Measurements from ENCODE around the gene OTOF. TPM values are rescaled to one million over a fixed set of nuclear protein-coding genes. Genes with fewer than 3 reads are reported as not detected.

Gene OTOF
- total RNA-seq, 1 experiment from 2014 or later: not detected

DNA sequence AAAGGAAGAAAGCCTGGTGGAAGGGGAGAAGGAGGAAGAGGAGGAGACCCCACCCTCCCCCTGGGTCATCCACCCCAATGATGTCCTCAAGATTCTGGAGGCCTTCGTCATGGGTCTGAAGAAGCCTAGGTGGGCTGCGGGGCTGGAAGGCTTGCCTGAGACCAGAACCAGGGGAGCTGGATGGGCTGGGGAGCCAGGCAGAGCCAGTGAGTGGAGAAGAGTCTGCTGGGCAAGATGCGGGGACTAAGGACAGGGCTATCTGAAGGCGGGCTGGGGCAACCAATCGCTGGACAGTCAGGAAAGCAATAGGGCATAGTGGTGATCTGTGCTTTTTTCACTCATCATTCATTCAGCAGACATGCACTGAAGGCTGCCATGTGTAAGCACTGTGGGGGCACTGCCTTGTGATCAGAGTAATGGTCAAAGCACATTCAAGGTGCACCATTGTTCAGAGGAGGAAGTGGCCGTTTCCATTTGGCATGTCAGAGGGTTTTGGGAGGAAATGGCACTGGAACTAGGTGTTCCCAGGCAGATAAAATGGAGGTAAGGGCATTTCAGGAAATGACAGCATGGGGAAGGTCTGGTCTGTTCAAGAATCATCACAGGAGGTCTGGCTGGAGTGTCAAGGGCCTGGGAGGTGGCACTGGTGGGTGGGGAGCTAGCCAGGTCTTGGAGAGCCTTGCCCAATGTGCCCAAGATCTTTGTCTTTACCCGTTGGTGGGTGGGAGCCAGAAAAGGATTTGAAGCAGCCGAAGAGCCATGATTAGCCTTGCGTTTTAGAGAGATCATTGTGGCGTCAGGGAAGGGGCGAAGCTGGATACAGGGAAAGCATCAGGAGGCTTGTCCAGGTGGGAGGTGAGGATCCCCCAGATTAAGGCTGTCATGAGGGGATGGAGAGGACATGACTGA is 24.2 kb downstream of the OTOF start:
- Histone ChIP-seq H3K36me3 (ENCODE audit: low read depth) (no peaks in the 10 kb centered on the region), H3K27ac (no peak overlapping the region), H3K9me3 (ENCODE audit: insufficient read depth, low read depth) (no peaks in the 10 kb centered on the region), H3K4me3 (no peak overlapping the region), H3F3A (ENCODE audit: insufficient read depth, low read depth) (peaks cover 11% of the 10 kb centered on the region; the same call in 1 of the 2 replicates), H3K27me3 (ENCODE audit: insufficient read depth, low read depth) (no peaks in the 10 kb centered on the region), H2AFZ (no peak overlapping the region), H3K9me2 (ENCODE audit: insufficient read depth) (no peaks in the 10 kb centered on the region), H3K4me1 (replicated peaks; ENCODE audit: insufficient read depth) (peaks cover 30% of the 10 kb centered on the region), H3K4me2 (no peak overlapping the region), H3K79me2 (ENCODE audit: low read depth) (no peaks in the 10 kb centered on the region), H4K20me1 (ENCODE audit: insufficient read depth) (no peaks in the 10 kb centered on the region)
- ChIA-PET CTCF (no interaction called here), POLR2A (ENCODE audit: unreplicated experiment) (no interaction called here)
- TF ChIP-seq, protein P1, sequence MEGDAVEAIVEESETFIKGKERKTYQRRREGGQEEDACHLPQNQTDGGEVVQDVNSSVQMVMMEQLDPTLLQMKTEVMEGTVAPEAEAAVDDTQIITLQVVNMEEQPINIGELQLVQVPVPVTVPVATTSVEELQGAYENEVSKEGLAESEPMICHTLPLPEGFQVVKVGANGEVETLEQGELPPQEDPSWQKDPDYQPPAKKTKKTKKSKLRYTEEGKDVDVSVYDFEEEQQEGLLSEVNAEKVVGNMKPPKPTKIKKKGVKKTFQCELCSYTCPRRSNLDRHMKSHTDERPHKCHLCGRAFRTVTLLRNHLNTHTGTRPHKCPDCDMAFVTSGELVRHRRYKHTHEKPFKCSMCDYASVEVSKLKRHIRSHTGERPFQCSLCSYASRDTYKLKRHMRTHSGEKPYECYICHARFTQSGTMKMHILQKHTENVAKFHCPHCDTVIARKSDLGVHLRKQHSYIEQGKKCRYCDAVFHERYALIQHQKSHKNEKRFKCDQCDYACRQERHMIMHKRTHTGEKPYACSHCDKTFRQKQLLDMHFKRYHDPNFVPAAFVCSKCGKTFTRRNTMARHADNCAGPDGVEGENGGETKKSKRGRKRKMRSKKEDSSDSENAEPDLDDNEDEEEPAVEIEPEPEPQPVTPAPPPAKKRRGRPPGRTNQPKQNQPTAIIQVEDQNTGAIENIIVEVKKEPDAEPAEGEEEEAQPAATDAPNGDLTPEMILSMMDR (conservative IDR thresholded peaks at IDR 0.05): no peak
- TF ChIP-seq EZH2 (IDR thresholded peaks at IDR 0.05; ENCODE audit: low read depth): no peak
- intact Hi-C loops (cut with micrococcal nuclease; ENCODE audit: unreplicated experiment): no loop called here
- DNase-seq: no peak
- BruUV-seq (replicated peaks): no TSS peak

DNA sequence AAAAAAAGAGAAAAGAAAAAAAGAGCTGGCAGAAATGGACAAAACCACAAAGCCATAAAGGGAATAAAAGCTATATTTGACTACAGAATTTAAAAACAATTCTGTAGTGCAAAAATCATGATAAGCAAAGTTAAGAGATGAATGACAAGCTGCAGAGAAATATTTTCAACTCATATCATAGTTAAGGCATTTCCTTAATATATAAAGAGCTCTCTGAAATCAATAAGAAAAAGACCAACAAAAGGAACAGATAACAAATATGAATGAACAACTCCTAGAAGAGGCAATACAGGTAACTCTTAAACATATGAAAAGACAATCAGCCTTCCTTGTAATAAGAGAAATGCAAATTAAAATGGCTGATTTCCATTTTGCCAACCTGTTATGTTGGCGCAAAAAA is 26.2 kb downstream of the OTOF start:
- intact Hi-C loops (cut with micrococcal nuclease; ENCODE audit: unreplicated experiment): no loop called here
- no TSS peak for BruUV-seq (replicated peaks)
- CTCF ChIA-PET: no interaction called here

DNA sequence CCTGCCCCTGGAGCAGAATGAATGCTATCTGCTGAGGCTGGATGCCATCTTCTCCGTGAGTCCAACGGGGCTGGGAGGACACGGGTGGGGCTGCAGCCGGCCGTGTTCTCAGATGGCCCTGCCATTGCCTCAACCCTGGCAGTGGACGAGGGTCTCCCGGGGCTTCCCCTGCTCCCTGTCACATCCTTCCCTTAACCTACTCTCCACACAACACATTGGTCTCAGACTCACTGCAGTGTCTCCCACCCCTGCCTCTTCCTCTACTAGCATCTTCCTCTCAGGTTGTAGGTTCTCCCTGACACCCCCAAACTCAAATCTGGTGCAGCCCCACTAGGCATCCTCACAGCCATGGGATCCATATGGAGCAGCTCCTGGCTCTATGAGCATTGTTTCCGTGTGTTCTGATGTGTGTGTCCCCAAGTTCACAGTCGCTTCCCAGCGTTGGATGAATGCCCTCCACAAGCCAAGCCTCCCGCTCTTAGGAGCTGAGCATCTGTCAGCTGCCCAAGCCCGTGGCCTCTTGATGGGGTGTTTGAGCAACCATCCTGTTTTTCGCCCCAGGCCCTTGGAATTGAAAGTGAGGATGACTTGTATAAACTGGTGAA is 27.8 kb downstream of the OTOF start:
- Histone ChIP-seq H3K4me2 (no peak overlapping the region), H3K27me3 (ENCODE audit: insufficient read depth, low read depth) (no peaks in the 10 kb centered on the region), H4K20me1 (ENCODE audit: insufficient read depth) (no peaks in the 10 kb centered on the region), H3K9me3 (ENCODE audit: insufficient read depth, low read depth) (no peaks in the 10 kb centered on the region), H3K4me3 (no peak overlapping the region), H3K79me2 (ENCODE audit: low read depth) (no peaks in the 10 kb centered on the region), H2AFZ (no peak overlapping the region), H3K4me1 (replicated peaks; ENCODE audit: insufficient read depth) (peaks cover 4% of the 10 kb centered on the region), H3K27ac (no peak overlapping the region), H3K9me2 (ENCODE audit: insufficient read depth) (no peaks in the 10 kb centered on the region), H3F3A (ENCODE audit: insufficient read depth, low read depth) (no peaks in the 10 kb centered on the region), H3K36me3 (ENCODE audit: low read depth) (no peaks in the 10 kb centered on the region)
- intact Hi-C loops (cut with micrococcal nuclease; ENCODE audit: unreplicated experiment): no loop called here
- no TSS peak for BruUV-seq (replicated peaks)
- ChIA-PET POLR2A (ENCODE audit: unreplicated experiment) (no interaction called here), CTCF (no interaction called here)
- no peak for DNase-seq
- no peak for TF ChIP-seq EZH2 (IDR thresholded peaks at IDR 0.05; ENCODE audit: low read depth)
- TF ChIP-seq, protein P1 (conservative IDR thresholded peaks at IDR 0.05): no peak

More for the DNA sequence above, 26.2 kb downstream of the OTOF start:
- Histone ChIP-seq H3F3A (ENCODE audit: insufficient read depth, low read depth) (peaks cover 11% of the 10 kb centered on the region; the same call in 1 of the 2 replicates), H3K27me3 (ENCODE audit: insufficient read depth, low read depth) (no peaks in the 10 kb centered on the region), H3K4me2 (no peak overlapping the region), H3K27ac (no peak overlapping the region), H3K4me1 (replicated peaks; ENCODE audit: insufficient read depth) (peaks cover 19% of the 10 kb centered on the region), H3K36me3 (ENCODE audit: low read depth) (no peaks in the 10 kb centered on the region), H3K4me3 (no peak overlapping the region), H3K79me2 (ENCODE audit: low read depth) (no peaks in the 10 kb centered on the region), H3K9me2 (ENCODE audit: insufficient read depth) (no peaks in the 10 kb centered on the region), H4K20me1 (ENCODE audit: insufficient read depth) (no peaks in the 10 kb centered on the region), H3K9me3 (ENCODE audit: insufficient read depth, low read depth) (no peaks in the 10 kb centered on the region), H2AFZ (no peak overlapping the region)
- TF ChIP-seq, protein P1 (conservative IDR thresholded peaks at IDR 0.05): no peak
- TF ChIP-seq EZH2 (IDR thresholded peaks at IDR 0.05; ENCODE audit: low read depth): no peak
- POLR2A ChIA-PET (ENCODE audit: unreplicated experiment): interaction anchor here (0.7 kb wide), 1 partner anchor 206 kb away, joined by 6 read pairs; no protein-coding TSS in a partner anchor
- DNase-seq: no peak

All from PC-9 (cell line).